A204.1 (cell line): ENCODE data around the gene FUT1.
"Not testable (repeated sequence)": the region's sequence is repeated elsewhere in the genome, so short reads cannot be mapped to it uniquely, and the experiment has no call there.

Experiments
- FAIRE-seq: peaks from 2 replicates; lab custom pipeline; 2012; peaks lifted over from hg19 to GRCh38; lab: Jason Lieb, UNC

Gene FUT1

DNA sequence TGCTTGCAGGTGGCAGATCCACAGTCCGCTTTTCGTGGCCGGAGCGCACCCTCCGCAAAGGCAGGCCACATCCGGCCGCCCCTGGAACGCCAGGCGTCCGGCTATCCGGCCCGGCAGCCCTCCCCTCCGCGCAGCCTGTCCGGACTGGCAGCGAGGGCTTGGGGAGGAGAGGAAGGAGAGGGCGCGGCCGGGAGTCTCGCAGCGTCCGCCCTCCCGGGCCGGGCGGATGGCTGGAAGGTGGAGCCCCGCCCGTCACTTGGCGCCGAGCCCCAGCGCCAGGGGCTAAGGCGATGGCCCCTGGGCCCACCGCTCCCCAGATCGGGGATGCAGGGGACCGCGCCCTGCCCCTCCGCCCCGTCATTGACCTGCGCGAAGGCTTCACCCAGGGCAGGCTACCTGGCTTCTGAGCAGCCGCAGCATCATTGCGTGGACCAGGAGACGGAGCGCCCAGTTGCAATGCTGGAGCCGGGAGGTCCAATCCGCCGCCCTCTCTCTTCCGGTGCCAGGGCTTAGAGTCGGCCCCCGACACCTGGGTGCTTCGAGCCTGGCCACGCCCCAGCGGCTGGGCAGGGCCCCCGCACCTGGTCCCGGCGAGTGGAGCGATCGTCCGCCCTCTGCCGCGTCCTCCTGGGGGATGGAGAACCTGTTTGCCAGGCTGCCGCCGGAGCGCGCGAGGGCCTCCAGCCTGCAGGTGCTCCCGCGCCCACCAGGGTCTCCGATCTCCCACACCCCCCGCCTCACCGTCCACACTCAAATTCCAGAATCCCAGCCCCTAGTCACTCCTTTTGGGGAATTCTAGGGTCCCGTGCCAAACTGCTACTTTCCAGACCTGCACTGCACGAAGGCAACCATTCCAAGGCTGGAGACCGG is at the start of gene FUT1:
FUT1 (minus strand) TSS at position 146 of the 870 bp plus-strand sequence. CDS start 1,360 bp downstream, outside the sequence.
- FAIRE-seq, result no peak

DNA sequence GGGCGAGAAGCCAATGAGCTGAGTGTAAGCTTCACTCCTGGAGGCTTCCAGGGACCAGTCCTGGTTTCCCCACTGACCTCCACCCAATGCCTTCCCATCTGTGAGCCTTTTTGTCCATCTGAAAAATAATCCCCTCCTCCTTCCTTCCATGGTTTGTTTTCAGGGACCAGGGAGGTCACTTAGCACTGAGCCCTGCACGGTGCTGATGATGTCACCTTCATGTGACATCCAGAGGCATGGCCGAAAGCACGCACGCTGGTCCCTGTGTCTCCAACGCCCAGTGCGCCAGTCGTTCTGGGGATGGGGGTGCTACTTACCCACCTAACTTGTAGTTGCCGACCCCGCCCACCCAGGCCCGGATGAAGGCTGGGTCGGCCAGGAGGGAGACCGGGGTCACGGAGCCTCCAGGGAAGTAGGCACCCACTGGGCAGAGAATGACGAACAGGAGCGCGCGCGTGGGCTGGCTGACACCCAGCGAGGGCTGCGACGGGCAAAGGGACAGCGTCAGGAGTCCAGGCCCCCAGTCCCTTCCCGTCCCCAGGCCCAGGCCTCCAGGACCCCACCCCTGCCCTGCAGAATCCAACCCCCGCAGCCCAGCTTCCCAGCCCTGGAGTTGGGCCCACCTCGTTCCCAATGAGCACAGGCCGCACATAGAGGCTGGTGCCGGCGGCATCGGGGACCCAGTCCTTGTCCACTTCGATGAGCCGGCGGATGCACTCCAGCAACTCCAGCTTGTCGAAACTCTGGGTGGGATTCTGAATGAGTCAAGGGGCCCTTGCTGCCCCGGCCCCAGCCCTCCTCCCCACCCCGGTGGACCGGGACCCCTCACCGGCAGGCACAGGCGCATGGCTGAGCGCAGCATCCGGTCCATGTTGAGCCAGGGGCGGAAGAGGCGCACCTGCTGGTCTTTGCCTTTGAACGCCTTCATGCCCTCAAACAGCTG is 47.2 kb upstream of the FUT1 start:
- FAIRE-seq, result no peak

GRCh38 chr19:48798937-48799336 is 46.5 kb upstream of the FUT1 start:
- FAIRE-seq, result no peak

DNA sequence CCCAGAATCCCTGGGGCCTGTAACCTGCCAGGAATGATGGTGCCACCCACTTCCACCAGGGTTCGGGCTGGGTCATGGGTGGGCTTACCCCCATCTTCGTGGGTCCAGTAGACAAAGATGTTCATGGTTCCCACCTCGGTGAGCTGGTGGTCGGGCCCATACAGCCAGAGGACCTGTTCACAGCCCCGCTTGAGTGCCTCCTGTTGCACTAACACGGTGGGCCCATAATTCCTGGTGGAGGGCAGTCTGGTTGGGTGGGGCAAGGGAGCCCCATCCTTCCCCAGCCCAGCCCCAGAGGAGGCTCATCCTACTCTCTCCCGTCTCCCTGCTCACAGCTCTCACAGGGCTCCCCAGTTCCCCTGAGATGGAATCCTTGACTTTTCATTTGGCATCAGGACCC is 44.7 kb upstream of the FUT1 start:
- FAIRE-seq, result no peak

DNA sequence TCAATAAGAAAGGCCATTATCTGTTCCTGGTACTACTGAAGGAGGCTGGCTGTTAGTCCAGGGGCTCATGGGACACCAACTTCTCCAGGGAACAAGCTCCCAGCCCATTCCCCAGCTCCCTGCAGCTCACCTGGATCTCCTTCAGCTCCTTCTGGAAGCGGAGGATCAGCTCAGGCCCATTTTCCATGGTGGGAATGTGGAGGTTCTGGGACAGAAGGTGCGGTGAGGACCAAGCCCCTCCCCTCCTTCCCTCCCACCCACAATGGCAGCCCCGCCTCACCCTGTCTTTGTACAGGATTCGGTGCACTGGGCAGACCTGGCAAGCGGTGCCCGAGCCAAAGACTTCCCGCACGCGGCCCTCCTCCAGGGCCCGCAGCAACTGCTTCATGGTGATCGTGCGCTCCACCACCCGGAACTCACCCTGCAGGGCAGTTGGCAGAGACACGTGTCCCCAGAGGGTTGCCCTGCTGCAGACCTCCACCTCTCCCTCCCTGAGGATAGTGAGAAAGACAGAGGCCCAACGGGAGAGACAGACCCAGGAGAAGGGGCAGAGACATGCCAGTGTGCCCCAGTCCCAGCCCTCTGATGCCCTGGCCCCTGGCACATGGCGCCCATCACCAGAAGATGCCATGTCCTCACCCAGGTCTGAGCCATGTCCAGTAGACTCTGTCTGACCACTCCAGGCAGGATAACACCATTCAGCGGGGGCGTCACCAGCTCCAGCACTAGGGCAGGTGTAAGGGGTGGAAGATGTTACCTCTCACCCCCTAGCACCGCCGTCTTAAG is 44.0 kb upstream of the FUT1 start:
- FAIRE-seq, result no peak

DNA sequence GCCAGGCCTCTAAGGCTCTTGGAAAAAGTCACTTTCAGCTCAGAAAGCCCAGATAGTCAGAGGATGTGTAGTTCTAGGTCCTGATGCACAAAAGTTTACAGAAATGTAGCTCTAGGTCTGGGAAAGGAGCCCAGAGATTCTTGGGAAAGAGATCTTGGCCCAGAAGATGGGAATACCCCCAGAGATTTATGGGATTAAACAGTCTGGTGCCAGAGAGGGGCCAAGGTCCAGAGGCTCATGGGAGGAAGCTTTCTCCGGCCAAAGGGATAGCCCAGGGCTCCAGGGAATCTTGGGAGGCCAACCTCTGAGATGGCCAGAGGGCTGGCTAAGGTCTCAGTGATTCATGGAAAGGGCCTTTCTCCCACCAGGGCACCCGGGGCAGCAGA is 43.2 kb upstream of the FUT1 start:
- FAIRE-seq, result no peak

DNA sequence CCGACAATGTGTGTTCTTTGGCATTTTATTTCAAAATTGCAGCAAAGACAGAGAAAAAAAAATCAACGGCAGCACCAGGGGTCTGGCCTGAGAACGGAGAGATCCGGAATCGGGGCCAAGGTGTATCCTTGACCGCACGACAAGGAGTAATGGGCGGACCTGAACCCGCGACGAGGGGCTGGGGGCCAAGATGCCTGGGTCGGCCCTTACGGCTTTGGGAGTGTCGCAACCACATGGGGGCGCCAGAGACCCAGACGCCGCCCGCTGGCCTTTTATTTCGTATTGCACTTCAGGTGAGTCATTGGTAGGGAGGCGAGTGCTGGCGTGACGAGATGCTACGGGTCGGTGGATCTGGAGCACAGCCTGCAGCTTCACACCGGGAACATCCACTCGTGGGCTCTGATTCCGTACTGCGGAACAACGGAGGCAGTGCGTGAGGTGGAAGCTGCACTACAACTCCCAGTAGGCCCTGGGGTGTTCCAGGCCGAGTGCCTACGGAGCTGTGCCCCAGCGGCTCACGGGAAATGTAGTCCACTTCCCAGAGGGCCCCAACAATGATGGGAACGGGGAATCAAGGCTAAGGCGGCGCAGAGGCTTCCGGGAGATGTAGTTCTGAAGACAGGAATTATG is 42.7 kb upstream of the FUT1 start:
- peak; percentile 94 for FAIRE-seq

DNA sequence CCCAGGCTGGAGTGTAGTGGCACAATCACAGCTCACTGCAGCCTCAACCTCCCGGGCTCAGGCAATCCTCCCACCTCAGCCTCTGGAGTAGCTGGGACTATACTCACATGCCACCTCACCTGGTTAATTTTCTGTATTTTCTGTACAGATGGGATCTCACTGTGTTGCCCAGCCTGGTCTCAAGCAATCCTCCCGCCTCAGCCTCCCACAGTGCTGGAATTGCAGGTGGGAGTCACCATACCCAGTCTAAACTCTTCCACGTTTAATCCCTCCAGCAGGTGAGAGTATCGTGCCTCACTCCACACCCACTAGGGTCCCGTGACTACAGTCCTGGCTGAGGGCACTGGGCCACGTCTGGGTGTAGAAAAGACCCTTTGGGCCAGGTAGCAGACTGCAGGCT is 41.9 kb upstream of the FUT1 start:
- FAIRE-seq, result no peak

DNA sequence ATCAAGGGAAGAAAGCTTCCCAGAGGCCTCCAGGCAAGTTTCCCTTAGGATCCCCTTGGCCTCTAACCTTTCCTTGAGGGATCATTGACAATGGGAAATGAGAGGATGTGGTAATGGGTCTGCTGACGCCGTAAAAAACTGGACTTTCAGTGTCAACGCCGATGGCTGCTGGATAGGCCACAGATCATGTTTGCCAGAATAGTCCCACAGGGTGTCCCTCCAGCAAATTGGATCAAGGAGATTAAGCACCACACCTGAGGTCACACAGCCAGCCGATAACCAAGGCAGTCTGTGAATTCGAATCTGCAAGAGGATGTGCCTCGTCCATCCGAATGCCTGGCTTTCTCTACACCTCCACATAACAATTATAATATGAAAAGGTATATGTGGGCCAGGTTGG is 40.8 kb upstream of the FUT1 start:
- FAIRE-seq, result no peak

DNA sequence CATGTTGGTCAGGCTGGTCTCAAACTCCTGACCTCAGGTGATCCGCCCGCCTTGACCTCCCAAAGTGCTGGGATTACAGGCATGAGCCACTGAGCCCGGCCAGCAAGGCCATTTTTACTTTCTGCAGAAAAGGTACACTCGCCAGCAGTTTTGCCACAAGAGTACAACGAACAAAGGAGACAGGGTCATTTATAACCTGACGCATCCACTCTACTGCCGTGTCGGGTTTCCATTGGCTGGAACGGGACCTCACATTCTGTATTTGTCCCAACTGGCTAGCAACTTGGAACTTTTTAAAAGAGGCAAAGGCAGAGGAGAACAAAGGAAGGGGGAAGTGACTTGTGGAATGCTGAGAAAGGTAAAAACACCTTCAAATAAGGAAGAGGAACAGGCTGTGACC is 34.9 kb upstream of the FUT1 start:
- FAIRE-seq, result not testable (repeated sequence)

DNA sequence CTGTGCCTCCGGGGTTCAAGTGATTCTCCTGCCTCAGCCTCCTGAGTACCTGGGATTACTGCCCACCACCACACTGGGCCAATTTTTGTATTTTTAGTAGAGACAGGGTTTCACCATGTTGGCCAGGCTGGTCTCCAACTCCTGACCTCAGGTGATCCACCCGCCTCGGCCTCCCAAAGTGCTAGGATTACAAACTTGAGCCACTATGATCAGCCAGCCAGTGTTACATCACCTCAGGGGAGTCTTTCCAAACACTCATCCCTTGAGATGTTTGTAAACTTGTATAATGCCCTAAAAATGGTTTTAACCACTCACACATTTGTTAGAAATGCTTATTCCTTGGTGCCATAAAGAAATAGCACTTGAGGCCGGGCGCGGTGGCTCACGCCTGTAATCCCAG is 34.0 kb upstream of the FUT1 start:
- not testable (repeated sequence) for FAIRE-seq

- FAIRE-seq, result no peak
These were observed 32.1 kb upstream of the FUT1 start for GRCh38 chr19:48784527-48784926.

DNA sequence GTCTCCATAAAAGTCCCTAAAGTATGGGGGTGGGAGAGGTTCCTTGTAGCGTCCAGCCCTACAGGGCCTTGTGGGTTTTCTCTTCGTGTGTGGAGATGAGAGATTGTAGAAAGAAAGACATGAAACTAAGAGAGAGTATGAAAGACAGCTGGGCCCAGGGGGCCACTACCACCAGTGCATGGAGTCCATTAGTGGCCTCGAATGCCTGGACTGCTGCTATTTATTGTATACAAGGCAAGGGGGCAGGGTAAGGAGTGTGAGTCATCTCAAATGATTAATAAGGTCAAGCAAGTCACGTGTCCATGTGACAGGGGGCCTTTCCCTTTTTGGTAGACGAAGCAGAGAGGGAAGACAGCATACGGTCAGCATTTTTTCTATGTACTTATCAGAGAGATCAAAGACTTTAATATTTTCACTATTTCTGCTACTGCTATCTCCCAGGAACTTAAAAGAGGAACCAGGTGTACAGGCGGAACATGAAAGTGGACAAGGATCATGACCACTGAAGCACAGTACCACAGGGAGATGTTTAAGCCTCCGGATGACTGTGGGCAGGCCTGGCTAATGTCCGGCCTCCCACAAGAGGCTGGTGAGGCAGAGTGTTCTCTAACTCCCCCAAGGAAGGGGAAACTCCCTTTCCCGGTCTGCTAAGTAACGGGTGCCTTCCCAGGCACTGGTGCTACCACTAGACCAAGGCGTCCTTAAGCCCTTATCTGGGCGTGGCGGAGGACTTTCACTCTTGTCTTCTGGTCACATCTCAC is 28.4 kb upstream of the FUT1 start:
- no peak for FAIRE-seq

DNA sequence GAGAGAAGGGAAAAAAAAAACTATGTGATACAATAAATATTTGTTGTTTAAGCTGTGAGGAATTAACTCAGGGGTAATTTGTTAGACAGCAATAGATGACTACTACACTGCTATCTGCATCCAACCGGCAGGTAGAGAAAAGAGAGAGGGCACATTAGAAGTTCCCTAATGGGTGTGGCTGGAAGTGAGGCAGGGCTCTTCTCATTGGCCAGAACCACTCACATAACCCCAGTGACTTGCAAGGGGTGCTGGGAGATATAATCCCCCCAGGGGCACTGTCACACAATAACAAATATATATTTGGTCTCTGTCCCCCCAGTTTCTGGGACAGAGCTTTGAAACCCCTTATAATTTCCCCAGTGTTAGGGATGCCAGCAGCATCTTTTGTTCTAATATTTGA is 27.2 kb upstream of the FUT1 start:
- FAIRE-seq, result no peak

- no peak for FAIRE-seq
These were observed 25.3 kb upstream of the FUT1 start for GRCh38 chr19:48777720-48778119.

GRCh38 chr19:48777139-48777538 is 24.7 kb upstream of the FUT1 start:
- no peak for FAIRE-seq

DNA sequence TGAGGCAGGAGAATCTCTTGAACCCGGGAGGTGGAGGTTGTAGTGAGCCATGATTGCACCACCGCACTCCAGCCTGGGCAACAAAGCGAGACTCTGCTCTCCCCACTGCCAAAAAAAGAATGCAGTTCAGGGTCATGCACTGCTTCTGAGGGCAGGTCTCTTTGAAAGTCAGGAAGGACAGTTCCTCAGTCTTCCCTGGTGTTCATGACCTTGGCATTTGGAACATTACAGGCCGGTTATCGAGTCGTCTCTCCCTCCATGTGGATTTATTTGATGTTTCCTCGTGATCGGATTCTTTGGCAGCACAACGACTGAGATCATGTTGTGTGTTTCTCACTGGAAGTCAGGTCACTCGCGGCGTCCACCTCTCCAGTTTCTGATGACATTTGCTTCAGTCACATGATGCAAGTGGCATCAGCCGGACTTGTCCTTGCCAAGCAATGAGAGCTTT is 20.1 kb upstream of the FUT1 start:
- FAIRE-seq, result no peak

DNA sequence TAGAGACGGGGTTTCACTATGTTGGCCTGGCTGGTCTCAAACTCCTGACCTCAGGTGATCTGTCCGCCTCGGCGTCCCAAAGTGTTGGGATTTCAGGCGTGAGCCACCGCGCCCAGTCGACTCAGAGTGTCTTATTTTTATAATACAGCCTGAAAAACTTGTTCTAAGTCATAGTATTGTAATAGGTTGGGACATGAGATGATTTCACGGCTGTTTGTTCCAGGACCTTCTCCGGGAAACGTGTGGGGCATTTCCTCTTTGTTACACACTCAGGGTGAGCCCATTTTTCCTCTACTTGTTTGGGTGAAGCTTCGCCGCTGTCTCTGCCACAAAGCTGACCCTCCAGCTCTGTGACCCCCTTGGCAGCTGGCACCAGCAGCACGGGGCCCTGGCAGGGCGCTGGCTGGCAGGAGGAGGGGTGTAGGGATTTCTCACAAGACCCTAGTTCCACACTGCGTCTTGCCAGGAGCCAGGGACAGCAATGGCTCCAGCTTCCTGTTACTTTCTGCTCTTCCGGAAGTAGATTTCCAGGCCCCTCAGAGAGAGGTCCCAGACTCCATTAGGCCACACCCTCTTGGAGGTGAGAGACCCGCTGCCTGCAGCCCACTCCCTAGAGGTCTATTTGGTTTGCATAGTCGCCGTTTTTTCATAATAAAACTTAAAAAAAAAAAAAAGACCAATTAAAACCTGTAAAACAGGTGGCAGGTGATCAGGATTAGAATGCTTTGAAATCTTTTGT is 18.5 kb upstream of the FUT1 start:
- no peak for FAIRE-seq

DNA sequence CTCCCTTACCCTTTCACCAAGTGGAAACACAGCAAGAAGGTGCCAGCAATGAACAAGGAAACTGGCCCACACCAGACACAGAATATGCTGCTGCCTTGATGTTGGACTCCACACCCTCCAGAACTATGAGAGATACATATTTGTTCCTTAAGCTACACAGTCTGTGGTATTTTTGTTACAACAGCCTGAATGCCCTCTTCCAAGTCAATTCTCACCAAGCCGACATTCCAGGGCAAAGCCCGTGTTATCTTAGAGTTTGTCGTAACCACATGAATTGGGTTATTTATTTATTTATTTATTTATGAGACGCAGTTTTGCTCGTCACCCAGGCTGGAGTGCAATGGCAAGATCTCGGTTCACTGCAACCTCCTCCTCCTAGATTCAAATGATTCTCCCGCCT is 17.8 kb upstream of the FUT1 start:
- no peak for FAIRE-seq

DNA sequence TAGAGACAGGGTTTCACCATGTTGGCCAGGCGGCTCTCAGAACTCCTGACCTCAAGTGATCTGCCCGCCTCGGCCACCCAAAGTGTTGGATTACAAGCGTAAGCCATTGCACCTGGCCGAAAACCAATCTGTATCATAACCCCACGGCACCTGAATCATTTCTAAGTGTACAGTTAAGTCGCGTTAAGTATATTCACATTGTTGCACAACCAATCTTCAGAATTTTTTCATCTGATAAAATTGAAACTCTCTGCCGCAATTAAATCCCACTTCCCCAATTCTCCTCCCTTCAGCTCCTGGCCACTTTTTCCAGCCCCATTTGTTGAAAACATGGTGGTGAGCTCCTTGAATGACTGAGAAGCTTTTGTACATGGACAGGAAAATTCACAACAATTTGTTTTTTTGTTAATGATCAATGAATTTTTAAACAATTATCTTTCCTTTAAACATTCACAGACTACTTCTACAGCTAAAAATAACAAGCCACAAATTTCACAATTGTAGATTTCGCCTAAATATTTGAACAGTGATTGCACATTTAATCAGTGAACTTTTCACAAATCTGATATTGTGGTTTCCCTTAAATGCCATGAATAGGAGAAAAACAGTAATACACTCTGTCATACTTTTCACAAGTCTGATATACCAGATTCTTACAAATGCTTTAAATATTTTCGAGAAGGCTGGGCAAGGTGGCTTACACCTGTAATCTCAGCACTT is 16.7 kb upstream of the FUT1 start:
- FAIRE-seq, result no peak
